Omental fat pad (tissue), 4 donors: ENCODE results near the gene GEMIN5. TPM values are rescaled to one million over a fixed set of nuclear protein-coding genes. Genes with fewer than 3 reads are reported as not detected.

Source experiments
- ATAC-seq: fragments of 150-250 bp; one replicate; pipeline ENCODE4 v1.9.1; 2016; ENCODE audit warnings: mild to moderate bottlenecking, moderate library complexity; ENCODE audit not compliant: low FRiP score
- DNase-seq: peaks from one replicate; pipeline ENCODE4 v3.0.0-alpha.2; 2019; ENCODE audit warnings: low spot score
- total RNA-seq, 4 donors: library from RNA; depleted of rRNA; stranded (reverse); fragments of >200 nt; gene quantifications; one replicate each; pipeline ENCODE4 v1.1.0, GENCODE V29; 2016
- TF ChIP-seq, protein P1 (sequence below), 3 donors: fragments of 450-650 bp; IDR thresholded peaks; one replicate each; pipeline ENCODE4 v1.5.1; 2016 to 2017; ENCODE audit warnings: antibody characterized with exemption in 3 of 3, mild to moderate bottlenecking in 3 of 3, moderate library complexity in 2 of 3

Gene GEMIN5
- total RNA-seq, 4 donors from 2014 or later: 13.5 to 25.8 (median 20.2) TPM

- TF ChIP-seq, protein P1, sequence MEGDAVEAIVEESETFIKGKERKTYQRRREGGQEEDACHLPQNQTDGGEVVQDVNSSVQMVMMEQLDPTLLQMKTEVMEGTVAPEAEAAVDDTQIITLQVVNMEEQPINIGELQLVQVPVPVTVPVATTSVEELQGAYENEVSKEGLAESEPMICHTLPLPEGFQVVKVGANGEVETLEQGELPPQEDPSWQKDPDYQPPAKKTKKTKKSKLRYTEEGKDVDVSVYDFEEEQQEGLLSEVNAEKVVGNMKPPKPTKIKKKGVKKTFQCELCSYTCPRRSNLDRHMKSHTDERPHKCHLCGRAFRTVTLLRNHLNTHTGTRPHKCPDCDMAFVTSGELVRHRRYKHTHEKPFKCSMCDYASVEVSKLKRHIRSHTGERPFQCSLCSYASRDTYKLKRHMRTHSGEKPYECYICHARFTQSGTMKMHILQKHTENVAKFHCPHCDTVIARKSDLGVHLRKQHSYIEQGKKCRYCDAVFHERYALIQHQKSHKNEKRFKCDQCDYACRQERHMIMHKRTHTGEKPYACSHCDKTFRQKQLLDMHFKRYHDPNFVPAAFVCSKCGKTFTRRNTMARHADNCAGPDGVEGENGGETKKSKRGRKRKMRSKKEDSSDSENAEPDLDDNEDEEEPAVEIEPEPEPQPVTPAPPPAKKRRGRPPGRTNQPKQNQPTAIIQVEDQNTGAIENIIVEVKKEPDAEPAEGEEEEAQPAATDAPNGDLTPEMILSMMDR (IDR thresholded peaks at IDR 0.05): no peak
- DNase-seq (no peak), ATAC-seq (no peak)
Observed at GRCh38 chr5:154970759-154971158, 32.7 kb upstream of the GEMIN5 start.

DNA sequence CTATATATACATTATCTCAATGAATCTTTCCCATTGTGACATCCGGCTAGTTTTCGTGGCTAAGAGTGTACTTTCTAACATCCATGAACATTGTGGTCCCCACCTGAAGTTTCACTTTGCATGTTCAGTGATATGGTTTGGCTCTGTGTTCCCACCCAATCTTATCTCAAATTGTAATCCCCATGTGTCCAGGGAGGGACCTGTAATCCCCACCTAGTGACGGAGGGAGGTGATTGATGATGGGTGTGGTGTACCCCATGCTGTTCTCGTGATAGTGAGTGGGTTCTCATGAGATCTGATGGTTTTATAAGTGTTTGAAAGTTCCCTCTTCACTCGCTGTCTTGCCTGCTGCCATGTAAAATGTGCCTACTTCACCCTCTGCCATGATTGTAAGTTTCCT is 30.9 kb upstream of the GEMIN5 start:
- TF ChIP-seq, protein P1 (IDR thresholded peaks at IDR 0.05): no peak
- no peak for DNase-seq
- ATAC-seq: no peak

DNA sequence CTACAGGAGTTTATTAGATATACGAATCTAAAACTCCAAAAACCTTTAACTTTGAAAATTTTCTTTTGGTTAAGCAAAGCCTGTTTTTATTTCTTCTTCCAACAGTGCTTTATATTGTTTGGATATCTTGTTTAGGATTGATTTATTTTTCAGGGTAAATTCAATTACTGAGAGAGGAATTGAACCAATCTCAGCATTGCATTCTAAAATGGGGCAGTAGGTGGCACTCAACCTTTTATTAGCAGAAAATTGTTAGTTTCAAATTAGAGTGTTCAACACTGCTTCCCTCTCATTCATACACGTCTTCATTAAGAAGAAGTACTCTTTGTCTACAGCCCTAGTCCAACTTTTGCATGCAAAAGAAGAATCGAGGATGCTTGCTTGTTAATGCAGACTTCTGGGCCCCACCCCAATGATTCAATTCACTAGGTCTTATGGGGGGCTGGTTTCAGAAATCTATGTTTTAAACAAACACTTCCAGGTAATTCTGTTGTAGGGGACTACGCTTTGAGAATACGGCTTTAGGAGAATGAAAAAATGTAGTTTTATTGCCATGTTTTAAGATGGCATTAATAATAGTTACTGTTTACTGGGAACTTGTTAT is 29.5 kb upstream of the GEMIN5 start:
- TF ChIP-seq, protein P1 (IDR thresholded peaks at IDR 0.05): no peak
- DNase-seq: no peak
- ATAC-seq: no peak

DNA sequence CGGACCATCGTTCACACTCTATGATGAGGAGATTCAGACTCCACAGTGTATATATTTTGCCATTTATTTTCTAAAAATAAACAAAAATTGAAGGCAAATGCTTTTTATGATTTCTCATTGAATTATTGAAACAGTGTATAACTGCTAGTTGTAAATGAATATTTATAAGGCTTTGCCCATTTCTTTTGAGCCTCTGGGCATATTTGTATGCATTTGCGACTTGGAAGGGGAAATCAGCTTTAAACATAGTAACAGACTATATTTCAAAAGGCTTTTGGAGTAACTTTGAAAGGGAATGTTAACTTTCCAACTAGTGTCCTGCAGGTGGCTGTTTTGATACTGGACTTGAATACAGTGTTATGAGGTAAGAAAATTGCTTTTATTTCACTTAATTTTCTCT is 28.9 kb upstream of the GEMIN5 start:
- ATAC-seq: no peak
- TF ChIP-seq, protein P1 (IDR thresholded peaks at IDR 0.05): no peak
- no peak for DNase-seq

- no peak for ATAC-seq
- TF ChIP-seq, protein P1 (IDR thresholded peaks at IDR 0.05): no peak
Observed at GRCh38 chr5:154966081-154966841, 28.2 kb upstream of the GEMIN5 start.

GRCh38 chr5:154962494-154962893 is 24.5 kb upstream of the GEMIN5 start:
- TF ChIP-seq, protein P1 (IDR thresholded peaks at IDR 0.05): no peak
- no peak for ATAC-seq
- DNase-seq: no peak

More at GRCh38 chr5:154966081-154966841, 28.2 kb upstream of the GEMIN5 start:
- DNase-seq: no peak

- TF ChIP-seq, protein P1 (IDR thresholded peaks at IDR 0.05): no peak
- ATAC-seq (no peak), DNase-seq (no peak)
Observed at GRCh38 chr5:154956712-154957111, 18.7 kb upstream of the GEMIN5 start.
